Hepatocyte (in vitro differentiated cells): ENCODE data around the gene STAMBP.

Experiments used
- CTCF ChIP-seq: fragments of 200-600 bp; sonication (generic); IDR thresholded peaks from 2 replicates; pipeline ENCODE4 v1.5.1; 2016; ENCODE audit warnings: antibody characterized with exemption, mild to moderate bottlenecking; ENCODE audit not compliant: poor library complexity
- EZH2 ChIP-seq: fragments of 200-600 bp; sonication (generic); IDR thresholded peaks from 2 replicates; pipeline ENCODE4 v1.6.1; 2016; ENCODE audit warnings: antibody characterized with exemption, mild to moderate bottlenecking, borderline replicate concordance

- no peak for TF ChIP-seq CTCF
- TF ChIP-seq EZH2: no peak
Observed at GRCh38 chr2:73821669-73822068, 7.1 kb upstream of the STAMBP start.
